WTC11 (cell line): Measurements from ENCODE around the gene NAV2.

Experiments
- ATF3 ChIP-seq: sonication (generic); formaldehyde crosslinking; conservative IDR thresholded peaks from 2 replicates; pipeline ENCODE4 v1.8.1; 2022; ENCODE audit warnings: mild to moderate bottlenecking, missing genetic modification reagents
- CTCF ChIP-seq: fragments of 200-600 bp; IDR thresholded peaks from 2 replicates; pipeline ENCODE4 v1.8.0; 2022; ENCODE audit warnings: antibody characterized with exemption
- SP1 ChIP-seq: sonication (generic); formaldehyde crosslinking; conservative IDR thresholded peaks from 2 replicates; pipeline ENCODE4 v1.8.1; 2022; ENCODE audit warnings: missing genetic modification reagents
- ZNF416 ChIP-seq: fragments of 250-450 bp; sonication (Bioruptor Pico); IDR thresholded peaks from 2 replicates; pipeline ENCODE4 v1.9.0; 2021; ENCODE audit warnings: mild to moderate bottlenecking, inconsistent platforms

GRCh38 chr11:19817265-19817851 lies 104.7 kb downstream of the NAV2 start:
- TF ChIP-seq CTCF (no peak), ATF3 (CRISPR knock-in tag) (no peak), ZNF416 (no peak), SP1 (CRISPR knock-in tag) (no peak)
